ENCODE data around the gene ZNF418.

GRCh38 chr19:57900311-57900710 lies 34.9 kb downstream of the ZNF418 start:
- TF ChIP-seq POLR2AphosphoS5 (IDR thresholded peaks at IDR 0.05) (no peak), CTCF (IDR thresholded peaks at IDR 0.05) (no peak)

All from transverse colon (tissue), 4 donors.